Measurements from ENCODE around the gene CRAT. TPM values are rescaled to one million over a fixed set of nuclear protein-coding genes. Genes with fewer than 3 reads are reported as not detected.

The CRAT gene
- total RNA-seq, 1 donor from 2014 or later, result 10.1 TPM

GRCh38 chr9:129151469-129151868 is 40.9 kb upstream of the CRAT start:
- H3K36me3 ChIP-seq, result no peaks in the 10 kb centered on the region
- no peaks in the 10 kb centered on the region for H3K79me2 ChIP-seq (ENCODE audit: low read depth)
- H3K27me3 ChIP-seq, result no peaks in the 10 kb centered on the region
- no peak overlapping the region for H3K4me3 ChIP-seq
- H2AFZ ChIP-seq (replicated peaks), result no peak overlapping the region
- H3K9me3 ChIP-seq (ENCODE audit: low read depth), result no peaks in the 10 kb centered on the region
- H3K27ac Mint-ChIP-seq, result no peak overlapping the region
- H3K4me2 ChIP-seq, result no peak overlapping the region
- TF ChIP-seq, protein P1, sequence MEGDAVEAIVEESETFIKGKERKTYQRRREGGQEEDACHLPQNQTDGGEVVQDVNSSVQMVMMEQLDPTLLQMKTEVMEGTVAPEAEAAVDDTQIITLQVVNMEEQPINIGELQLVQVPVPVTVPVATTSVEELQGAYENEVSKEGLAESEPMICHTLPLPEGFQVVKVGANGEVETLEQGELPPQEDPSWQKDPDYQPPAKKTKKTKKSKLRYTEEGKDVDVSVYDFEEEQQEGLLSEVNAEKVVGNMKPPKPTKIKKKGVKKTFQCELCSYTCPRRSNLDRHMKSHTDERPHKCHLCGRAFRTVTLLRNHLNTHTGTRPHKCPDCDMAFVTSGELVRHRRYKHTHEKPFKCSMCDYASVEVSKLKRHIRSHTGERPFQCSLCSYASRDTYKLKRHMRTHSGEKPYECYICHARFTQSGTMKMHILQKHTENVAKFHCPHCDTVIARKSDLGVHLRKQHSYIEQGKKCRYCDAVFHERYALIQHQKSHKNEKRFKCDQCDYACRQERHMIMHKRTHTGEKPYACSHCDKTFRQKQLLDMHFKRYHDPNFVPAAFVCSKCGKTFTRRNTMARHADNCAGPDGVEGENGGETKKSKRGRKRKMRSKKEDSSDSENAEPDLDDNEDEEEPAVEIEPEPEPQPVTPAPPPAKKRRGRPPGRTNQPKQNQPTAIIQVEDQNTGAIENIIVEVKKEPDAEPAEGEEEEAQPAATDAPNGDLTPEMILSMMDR (IDR thresholded peaks at IDR 0.05), result no peak
- TF ChIP-seq EZH2phosphoT487 (IDR thresholded peaks at IDR 0.05), result no peak
- TF ChIP-seq EZH2 (IDR thresholded peaks at IDR 0.05), result no peak
- H4K20me1 ChIP-seq (ENCODE audit: low read depth), result peaks cover 7% of the 10 kb centered on the region
- H3K27me3 Mint-ChIP-seq (ENCODE audit: insufficient read depth, low read depth), result peaks cover 10% of the 10 kb centered on the region
- H3K36me3 Mint-ChIP-seq, result peaks cover 15% of the 10 kb centered on the region
- peaks cover 2% of the 10 kb centered on the region for H3K4me1 ChIP-seq
- no peaks in the 10 kb centered on the region for H3K9me3 Mint-ChIP-seq
- H3F3A ChIP-seq (ENCODE audit: low read depth), result peaks cover 1% of the 10 kb centered on the region
- no peak for DNase-seq (ENCODE audit: low spot score)
- H3K27ac ChIP-seq, result no peak overlapping the region
- peaks cover 15% of the 10 kb centered on the region for H3K4me1 Mint-ChIP-seq
- peak overlapping the region; percentile 13 for H3K4me3 Mint-ChIP-seq
- H3K9ac ChIP-seq, result no peak overlapping the region

- TF ChIP-seq, protein P1 (IDR thresholded peaks at IDR 0.05), result no peak
- TF ChIP-seq EZH2phosphoT487 (IDR thresholded peaks at IDR 0.05) (no peak), EZH2 (IDR thresholded peaks at IDR 0.05) (no peak)
- Histone ChIP-seq H3K9me3 (ENCODE audit: low read depth) (no peaks in the 10 kb centered on the region), H3K4me2 (no peak overlapping the region), H3K9ac (no peak overlapping the region), H3K4me1 (peaks cover 9% of the 10 kb centered on the region), H3K27ac (no peak overlapping the region), H3F3A (ENCODE audit: low read depth) (peaks cover 3% of the 10 kb centered on the region), H3K79me2 (ENCODE audit: low read depth) (no peaks in the 10 kb centered on the region), H3K27me3 (no peaks in the 10 kb centered on the region), H2AFZ (replicated peaks) (no peak overlapping the region), H4K20me1 (ENCODE audit: low read depth) (peaks cover 15% of the 10 kb centered on the region), H3K4me3 (no peak overlapping the region), H3K36me3 (no peaks in the 10 kb centered on the region)
- Mint-ChIP-seq H3K4me3 (no peak overlapping the region), H3K9me3 (no peaks in the 10 kb centered on the region), H3K27me3 (ENCODE audit: insufficient read depth, low read depth) (peaks cover 10% of the 10 kb centered on the region), H3K4me1 (peaks cover 22% of the 10 kb centered on the region), H3K27ac (no peak overlapping the region), H3K36me3 (peaks cover 15% of the 10 kb centered on the region)
- no peak for DNase-seq (ENCODE audit: low spot score)
Measured at GRCh38 chr9:129150672-129151211, 40.1 kb upstream of the CRAT start.

DNA sequence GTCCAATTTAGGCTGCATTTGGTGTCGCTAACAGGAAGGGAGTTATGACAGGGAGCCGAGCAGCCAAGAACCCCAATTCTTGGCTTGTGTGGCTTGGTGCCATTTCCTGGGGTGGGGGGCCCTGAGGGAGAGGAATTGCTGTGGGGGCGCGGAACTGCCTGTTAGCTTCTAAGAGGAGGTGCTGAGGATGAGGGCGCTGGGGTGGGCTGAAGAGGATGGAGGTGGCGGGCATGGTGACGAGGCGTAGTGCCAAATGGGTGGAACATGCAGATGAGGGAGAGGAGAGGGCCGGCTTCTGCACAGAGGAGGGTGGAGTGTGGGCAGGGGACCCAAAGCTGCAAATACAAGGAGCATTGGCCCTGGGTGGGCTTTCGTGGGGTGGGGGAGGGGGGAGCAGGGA is 39.5 kb upstream of the CRAT start:
- no peak overlapping the region for H3K9ac ChIP-seq
- no peaks in the 10 kb centered on the region for H3K36me3 ChIP-seq
- H3K79me2 ChIP-seq (ENCODE audit: low read depth), result no peaks in the 10 kb centered on the region
- Mint-ChIP-seq H3K9me3 (no peaks in the 10 kb centered on the region), H3K4me3 (no peak overlapping the region), H3K36me3 (peaks cover 15% of the 10 kb centered on the region), H3K4me1 (peaks cover 27% of the 10 kb centered on the region), H3K27ac (peak overlapping the region; percentile 58), H3K27me3 (ENCODE audit: insufficient read depth, low read depth) (peaks cover 10% of the 10 kb centered on the region)
- H3K4me1 ChIP-seq, result peaks cover 16% of the 10 kb centered on the region
- peaks cover 9% of the 10 kb centered on the region for H3F3A ChIP-seq (ENCODE audit: low read depth)
- H2AFZ ChIP-seq (replicated peaks), result no peak overlapping the region
- peaks cover 21% of the 10 kb centered on the region for H4K20me1 ChIP-seq (ENCODE audit: low read depth)
- no peak overlapping the region for H3K4me3 ChIP-seq
- H3K4me2 ChIP-seq, result no peak overlapping the region
- H3K9me3 ChIP-seq (ENCODE audit: low read depth), result no peaks in the 10 kb centered on the region
- no peak for DNase-seq (ENCODE audit: low spot score)
- H3K27ac ChIP-seq, result no peak overlapping the region
- no peaks in the 10 kb centered on the region for H3K27me3 ChIP-seq
- TF ChIP-seq EZH2phosphoT487 (IDR thresholded peaks at IDR 0.05), result no peak
- TF ChIP-seq, protein P1 (IDR thresholded peaks at IDR 0.05), result no peak

All from neural progenitor cell (in vitro differentiated cells).